Esophagus (tissue), 2 donors: ENCODE data around the gene TIAM2. TPM values are rescaled to one million over a fixed set of nuclear protein-coding genes. Genes with fewer than 3 reads are reported as not detected.
"Not testable (repeated sequence)": the region's sequence is repeated elsewhere in the genome, so short reads cannot be mapped to it uniquely, and the experiment has no call there.

ENCODE experiments used
- H3K27ac ChIP-seq, 2 donors: one replicate each; pipeline ENCODE4 v1.5.1; 2013; ENCODE audit warnings: low read depth in 2 of 2, mild to moderate bottlenecking in 2 of 2, inconsistent platforms in 1 of 2, low read length in 1 of 2, moderate library complexity in 1 of 2
- H3K27me3 ChIP-seq, 2 donors: one replicate each; pipeline ENCODE4 v1.6.1; 2013; ENCODE audit warnings: low read length in 2 of 2, control low read depth in 1 of 2, mild to moderate bottlenecking in 1 of 2; ENCODE audit not compliant: insufficient read depth in 2 of 2, control insufficient read depth in 1 of 2
- H3K36me3 ChIP-seq, 2 donors: one replicate each; pipeline ENCODE4 v1.6.1; 2013; ENCODE audit warnings: low read length in 1 of 2; ENCODE audit not compliant: control insufficient read depth in 2 of 2, insufficient read depth in 2 of 2
- H3K4me1 ChIP-seq, 2 donors: one replicate each; pipeline ENCODE4 v1.6.1; 2013; ENCODE audit warnings: low read length in 1 of 2; ENCODE audit not compliant: control insufficient read depth in 2 of 2, insufficient read depth in 2 of 2
- H3K4me3 ChIP-seq, 2 donors: one replicate each; pipeline ENCODE4 v1.5.1; 2013; ENCODE audit warnings: low read length in 2 of 2, mild to moderate bottlenecking in 2 of 2, low read depth in 1 of 2, moderate library complexity in 1 of 2
- H3K9me3 ChIP-seq, 2 donors: one replicate each; pipeline ENCODE4 v1.6.1; 2013; ENCODE audit warnings: mild to moderate bottlenecking in 2 of 2, low read depth in 1 of 2, low read length in 1 of 2, moderate library complexity in 1 of 2; ENCODE audit not compliant: control insufficient read depth in 2 of 2, insufficient read depth in 1 of 2
- WGBS, 2 donors: extraction: QIAGEN DNeasy Blood & Tissue Kit; methylation state at CpG; one replicate each; pipeline ENCODE4 v1.1.7; 2013; 5-methylcytosine and 5-hydroxymethylcytosine counted together
- polyA plus RNA-seq, 2 donors: library from polyadenylated mRNA; stranded (reverse); fragments of 200-250 nt; gene quantifications; one replicate each; pipeline ENCODE4 v1.2.3, GENCODE V29; 2013
- donor health status: healthy with polysubstance abuse.
- donor health status: Bipolar disorder and iron deficiency.

The TIAM2 gene
- polyA plus RNA-seq, 2 donors = 2.3 to 3.1 TPM

- Histone ChIP-seq H3K9me3 (no peaks in the 10 kb centered on the region), H3K27me3 (no peaks in the 10 kb centered on the region), H3K36me3 (no peaks in the 10 kb centered on the region), H3K4me1 (peaks cover 2 to 9% of the 10 kb centered on the region in 2 donors), H3K27ac (peak overlapping the region; percentile 47 to 74), H3K4me3 (no peak overlapping the region)
- WGBS, 2 donors = 54 to 65% methylated on average over 5 of the region's 5 CpGs
Observed at GRCh38 chr6:155219858-155220301, 224.8 kb downstream of the TIAM2 start.

GRCh38 chr6:155221086-155221485, 226.0 kb downstream of the TIAM2 start:
- Histone ChIP-seq H3K4me1 (peaks cover 2 to 9% of the 10 kb centered on the region in 2 donors), H3K4me3 (no peak overlapping the region), H3K36me3 (no peaks in the 10 kb centered on the region), H3K27me3 (no peaks in the 10 kb centered on the region), H3K27ac (no peak overlapping the region), H3K9me3 (no peaks in the 10 kb centered on the region)
- WGBS, 2 donors = 82 to 87% methylated on average over 4 of the region's 4 CpGs

DNA sequence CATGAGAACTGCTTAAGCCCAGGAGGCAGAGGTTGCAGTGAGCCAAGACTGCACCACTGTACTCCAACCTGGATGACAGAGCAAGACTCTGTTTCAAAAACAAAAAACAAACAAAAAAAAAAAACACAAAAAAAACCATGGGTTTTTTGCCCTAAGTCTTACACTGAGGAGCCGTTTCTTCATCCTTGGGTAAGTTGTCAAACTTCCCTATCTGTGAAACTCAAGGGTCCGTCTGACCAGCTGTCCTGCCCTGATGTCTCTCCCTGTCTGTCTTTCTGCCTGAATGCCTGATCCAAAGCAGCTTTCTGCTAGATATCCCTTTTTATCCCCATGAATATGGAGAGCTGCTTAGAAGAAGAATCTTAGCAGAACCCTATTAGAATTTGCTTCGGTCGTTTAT, 227.4 kb downstream of the TIAM2 start:
- Histone ChIP-seq H3K27me3 (no peaks in the 10 kb centered on the region), H3K4me1 (peaks cover 2 to 7% of the 10 kb centered on the region in 2 donors), H3K9me3 (peaks cover 0 to 2% of the 10 kb centered on the region in 2 donors), H3K27ac (no peak overlapping the region), H3K36me3 (no peaks in the 10 kb centered on the region), H3K4me3 (no peak overlapping the region)
- 92 to 95% methylated on average over 4 of the region's 4 CpGs for WGBS, 2 donors

DNA sequence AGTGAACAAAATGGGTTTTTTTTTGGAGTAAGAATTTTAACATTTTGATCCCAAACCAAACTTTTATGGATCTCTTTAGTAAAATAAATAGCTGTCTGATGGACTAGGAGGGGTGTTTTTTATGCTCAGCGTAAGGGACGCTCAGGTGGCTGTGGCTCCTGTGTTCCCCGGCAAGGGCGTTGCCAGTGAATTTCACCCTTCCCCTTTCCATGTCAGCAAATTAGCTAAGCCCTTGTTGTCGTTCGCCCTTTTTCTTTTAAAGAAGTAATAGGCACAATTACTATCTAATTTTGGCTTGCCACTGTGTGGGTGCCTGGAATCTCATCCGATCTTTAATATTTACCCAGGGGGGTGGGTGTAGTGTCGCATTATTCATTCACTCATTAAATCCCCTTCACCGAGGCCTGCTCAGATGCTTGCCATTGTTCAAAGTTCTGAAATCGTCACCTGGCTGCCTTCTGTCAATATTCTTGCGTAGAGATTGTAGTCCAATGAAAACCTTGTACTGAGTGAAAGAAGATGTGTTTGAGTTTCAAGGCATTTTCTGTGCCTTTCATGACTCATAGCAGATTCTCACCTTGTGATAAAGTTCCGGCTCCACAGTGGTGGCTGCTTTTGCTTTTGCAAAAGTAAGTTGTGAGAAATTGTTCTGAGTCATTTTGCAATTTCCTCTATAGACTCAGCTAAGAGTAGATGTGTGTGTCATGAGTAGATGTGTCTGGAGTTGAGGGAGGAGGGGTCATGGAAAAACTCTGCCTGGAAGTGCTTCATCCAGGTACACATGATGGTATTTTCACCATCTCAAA, 228.7 kb downstream of the TIAM2 start:
- no peak overlapping the region for H3K27ac ChIP-seq
- WGBS, 2 donors = 71 to 72% methylated on average over 12 of the region's 12 CpGs

GRCh38 chr6:155224618-155225017, 229.5 kb downstream of the TIAM2 start:
- no peaks in the 10 kb centered on the region for H3K36me3 ChIP-seq
- H3K4me1 ChIP-seq = peaks cover 2 to 7% of the 10 kb centered on the region in 2 donors
- WGBS, 2 donors = 88 to 89% methylated on average over 7 of the region's 7 CpGs
- H3K27me3 ChIP-seq = no peaks in the 10 kb centered on the region
- no peak overlapping the region for H3K4me3 ChIP-seq
- H3K27ac ChIP-seq = no peak overlapping the region
- peaks cover 0 to 2% of the 10 kb centered on the region in 2 donors for H3K9me3 ChIP-seq

More for the DNA sequence above, 228.7 kb downstream of the TIAM2 start:
- Histone ChIP-seq H3K9me3 (peaks cover 0 to 2% of the 10 kb centered on the region in 2 donors), H3K27me3 (no peaks in the 10 kb centered on the region), H3K36me3 (no peaks in the 10 kb centered on the region), H3K4me1 (peaks cover 2 to 7% of the 10 kb centered on the region in 2 donors), H3K4me3 (no peak overlapping the region)

DNA sequence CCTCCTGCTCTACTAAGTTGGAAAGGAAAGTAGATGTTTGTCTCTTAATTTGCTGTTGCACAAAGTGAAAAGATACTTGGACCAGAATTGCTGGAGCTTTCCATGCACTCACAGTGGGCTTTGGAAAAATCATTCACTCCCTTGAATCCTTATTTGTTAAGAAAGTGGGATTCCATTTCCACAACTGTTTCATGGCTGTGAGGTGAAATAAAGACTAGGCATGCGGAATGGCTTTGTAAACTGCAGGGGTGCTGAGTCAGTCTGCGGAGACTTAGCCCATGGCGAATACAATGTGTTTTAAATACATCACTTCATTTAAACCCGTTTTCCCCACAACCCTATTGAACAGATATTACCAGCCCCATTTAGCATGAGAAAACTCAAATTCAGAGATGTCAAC, 231.9 kb downstream of the TIAM2 start:
- WGBS, 2 donors = 93 to 94% methylated on average over 4 of the region's 4 CpGs
- H3K9me3 ChIP-seq = peaks cover 0 to 2% of the 10 kb centered on the region in 2 donors
- H3K27me3 ChIP-seq = no peaks in the 10 kb centered on the region
- no peaks in the 10 kb centered on the region for H3K36me3 ChIP-seq
- H3K4me3 ChIP-seq = no peak overlapping the region
- no peaks in the 10 kb centered on the region for H3K4me1 ChIP-seq
- H3K27ac ChIP-seq = no peak overlapping the region

GRCh38 chr6:155228546-155229166, 233.5 kb downstream of the TIAM2 start:
- Histone ChIP-seq H3K27me3 (no peaks in the 10 kb centered on the region), H3K36me3 (no peaks in the 10 kb centered on the region), H3K27ac (peak overlapping the region; percentile 33 to 48), H3K4me1 (no peaks in the 10 kb centered on the region), H3K9me3 (peaks cover 0 to 2% of the 10 kb centered on the region in 2 donors), H3K4me3 (peak overlapping the region in 1 of 2 donors; percentile 5)
- 49 to 57% methylated on average over 13 of the region's 13 CpGs for WGBS, 2 donors

DNA sequence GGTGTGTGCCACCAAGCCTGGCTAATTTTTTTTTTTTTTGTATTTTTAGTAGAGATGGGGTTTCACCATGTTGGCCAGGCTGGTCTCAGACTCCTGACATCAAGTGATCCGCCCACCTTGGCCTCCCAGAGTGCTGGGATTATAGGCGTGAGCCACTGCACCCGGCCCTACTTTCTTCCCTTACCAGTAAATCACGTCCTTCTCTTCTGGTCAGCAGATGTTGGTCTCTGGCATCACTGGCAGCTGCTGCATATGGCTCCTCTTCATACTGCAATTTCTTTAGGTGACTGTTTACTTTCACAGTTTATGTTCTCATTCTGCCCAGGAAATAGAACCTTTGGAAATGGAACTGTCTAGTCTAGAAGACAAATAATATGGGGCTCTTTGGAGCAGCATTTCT, 235.9 kb downstream of the TIAM2 start:
- not testable (repeated sequence) for H3K36me3 ChIP-seq, H3K4me1 ChIP-seq, H3K27me3 ChIP-seq, H3K27ac ChIP-seq, H3K9me3 ChIP-seq, H3K4me3 ChIP-seq
- 81 to 87% methylated on average over 4 of the region's 4 CpGs for WGBS, 2 donors

- 73 to 82% methylated on average over 6 of the region's 6 CpGs for WGBS, 2 donors
Observed at GRCh38 chr6:155232848-155233247, 237.7 kb downstream of the TIAM2 start.

More at GRCh38 chr6:155232848-155233247, 237.7 kb downstream of the TIAM2 start:
- Histone ChIP-seq H3K36me3 (no peaks in the 10 kb centered on the region), H3K4me3 (no peak overlapping the region), H3K9me3 (peaks cover 2 to 3% of the 10 kb centered on the region in 2 donors), H3K4me1 (no peaks in the 10 kb centered on the region), H3K27me3 (no peaks in the 10 kb centered on the region), H3K27ac (no peak overlapping the region)
